Activated T-helper 17 cell treated with anti-CD3 and anti-CD28 coated beads, Interleukin-2, amount 50 U/mL, for 72 hours (primary cell): Measurements from ENCODE around the gene YBEY. TPM values are rescaled to one million over a fixed set of nuclear protein-coding genes. Genes with fewer than 3 reads are reported as not detected.

ENCODE experiments used
- ATAC-seq: fragments of 150-1000 bp; cut with Tn5 transposase; replicated peaks from 2 replicates; pipeline ENCODE4 v1.10.0; 2021; ENCODE audit warnings: mild to moderate bottlenecking, moderate library complexity
- H3K27ac Mint-ChIP-seq: one replicate; pipeline ENCODE4 v1.8.0; 2022; ENCODE audit warnings: mixed read lengths
- H3K27me3 Mint-ChIP-seq: one replicate; pipeline ENCODE4 v1.8.0; 2022; ENCODE audit warnings: mixed read lengths
- H3K36me3 Mint-ChIP-seq: one replicate; pipeline ENCODE4 v1.8.0; 2022; ENCODE audit warnings: low read depth, mild to moderate bottlenecking, mixed read lengths
- H3K4me1 Mint-ChIP-seq: one replicate; pipeline ENCODE4 v1.8.0; 2022; ENCODE audit warnings: mixed read lengths
- H3K4me3 Mint-ChIP-seq: one replicate; pipeline ENCODE4 v1.8.0; 2022; ENCODE audit warnings: mild to moderate bottlenecking, mixed read lengths
- H3K9me3 Mint-ChIP-seq: one replicate; pipeline ENCODE4 v1.8.0; 2022; ENCODE audit warnings: mixed read lengths
- total RNA-seq, 2 donors: library from RNA; stranded (reverse); gene quantifications; one replicate each; pipeline ENCODE4 v1.2.3, GENCODE V29; 2022

YBEY gene
- total RNA-seq, 2 donors from 2014 or later: 7.0 to 14.8 TPM

GRCh38 chr21:46284077-46284644 is 2.0 kb upstream of the YBEY start:
- ATAC-seq: no peak
- Mint-ChIP-seq H3K9me3 (no peaks in the 10 kb centered on the region), H3K27ac (peak overlapping the region; percentile 83), H3K27me3 (no peaks in the 10 kb centered on the region), H3K36me3 (peaks cover 76% of the 10 kb centered on the region), H3K4me3 (peak overlapping the region; percentile 92), H3K4me1 (peaks cover 15% of the 10 kb centered on the region)

- Mint-ChIP-seq H3K9me3 (no peaks in the 10 kb centered on the region), H3K27me3 (no peaks in the 10 kb centered on the region), H3K4me1 (peaks cover 19% of the 10 kb centered on the region), H3K27ac (peak overlapping the region; percentile 97), H3K4me3 (peak overlapping the region; percentile 92), H3K36me3 (peaks cover 70% of the 10 kb centered on the region)
- no peak for ATAC-seq
These were observed 1.4 kb upstream of the YBEY start for GRCh38 chr21:46284733-46285132.

GRCh38 chr21:46285206-46285661 is 908 bp upstream of the YBEY start, which contains the start of gene MCM3AP:
Gene MCM3AP (minus strand): TSS chr21:46285611. CDS start chr21:46285286, 325 bp downstream.
- H3K4me1 Mint-ChIP-seq: peaks cover 23% of the 10 kb centered on the region
- H3K4me3 Mint-ChIP-seq: peak within 1 kb of the TSS; percentile 92
- peaks cover 65% of the 10 kb centered on the region for H3K36me3 Mint-ChIP-seq
- H3K27me3 Mint-ChIP-seq: no peaks in the 10 kb centered on the region
- ATAC-seq: no peak
- peak within 1 kb of the TSS; percentile 97 for H3K27ac Mint-ChIP-seq
- H3K9me3 Mint-ChIP-seq: no peaks in the 10 kb centered on the region

- Mint-ChIP-seq H3K9me3 (no peaks in the 10 kb centered on the region), H3K27me3 (no peaks in the 10 kb centered on the region), H3K36me3 (peaks cover 57% of the 10 kb centered on the region), H3K4me3 (peak overlapping the region; percentile 92), H3K4me1 (peaks cover 23% of the 10 kb centered on the region), H3K27ac (peak overlapping the region; percentile 97)
- ATAC-seq: peak; percentile 32
These were observed 483 bp downstream of the YBEY start for GRCh38 chr21:46286648-46287002.

- Mint-ChIP-seq H3K4me1 (peaks cover 23% of the 10 kb centered on the region), H3K27ac (no peak overlapping the region)
These were observed 1.4 kb downstream of the YBEY start for GRCh38 chr21:46287541-46287940.

GRCh38 chr21:46289655-46290179 is 3.6 kb downstream of the YBEY start:
- Mint-ChIP-seq H3K27ac (no peak overlapping the region), H3K4me1 (peaks cover 17% of the 10 kb centered on the region), H3K27me3 (no peaks in the 10 kb centered on the region), H3K36me3 (peaks cover 33% of the 10 kb centered on the region), H3K4me3 (no peak overlapping the region), H3K9me3 (no peaks in the 10 kb centered on the region)
- no peak for ATAC-seq

More at GRCh38 chr21:46287541-46287940, 1.4 kb downstream of the YBEY start:
- no peaks in the 10 kb centered on the region for H3K27me3 Mint-ChIP-seq
- no peaks in the 10 kb centered on the region for H3K9me3 Mint-ChIP-seq
- peaks cover 53% of the 10 kb centered on the region for H3K36me3 Mint-ChIP-seq
- ATAC-seq: no peak
- H3K4me3 Mint-ChIP-seq: peak overlapping the region; percentile 92

- no peak for ATAC-seq
- Mint-ChIP-seq H3K9me3 (no peaks in the 10 kb centered on the region), H3K4me3 (no peak overlapping the region), H3K27ac (no peak overlapping the region), H3K4me1 (peaks cover 16% of the 10 kb centered on the region), H3K36me3 (peaks cover 20% of the 10 kb centered on the region), H3K27me3 (no peaks in the 10 kb centered on the region)
These were observed 5.4 kb downstream of the YBEY start for GRCh38 chr21:46291561-46291960.

- ATAC-seq: no peak
- Mint-ChIP-seq H3K9me3 (no peaks in the 10 kb centered on the region), H3K4me3 (no peak overlapping the region), H3K4me1 (peaks cover 4% of the 10 kb centered on the region), H3K27ac (peak overlapping the region; percentile 20), H3K27me3 (no peaks in the 10 kb centered on the region), H3K36me3 (peaks cover 14% of the 10 kb centered on the region)
These were observed 8.6 kb downstream of the YBEY start for GRCh38 chr21:46294647-46295176.

- Mint-ChIP-seq H3K27me3 (no peaks in the 10 kb centered on the region), H3K4me3 (no peak overlapping the region), H3K9me3 (no peaks in the 10 kb centered on the region), H3K27ac (peak overlapping the region; percentile 20), H3K36me3 (peaks cover 20% of the 10 kb centered on the region), H3K4me1 (no peaks in the 10 kb centered on the region)
- ATAC-seq: no peak
These were observed 9.1 kb downstream of the YBEY start for GRCh38 chr21:46295177-46295770.

GRCh38 chr21:46295996-46296752 is 10.0 kb downstream of the YBEY start:
- Mint-ChIP-seq H3K9me3 (no peaks in the 10 kb centered on the region), H3K4me1 (no peaks in the 10 kb centered on the region), H3K36me3 (peaks cover 26% of the 10 kb centered on the region), H3K4me3 (peak overlapping the region; percentile 56), H3K27ac (no peak overlapping the region), H3K27me3 (no peaks in the 10 kb centered on the region)
- ATAC-seq: peak; percentile 93

GRCh38 chr21:46297338-46298271 is 11.5 kb downstream of the YBEY start:
- H3K4me3 Mint-ChIP-seq: peak overlapping the region; percentile 56
- no peak overlapping the region for H3K27ac Mint-ChIP-seq
- H3K4me1 Mint-ChIP-seq: no peaks in the 10 kb centered on the region
- no peaks in the 10 kb centered on the region for H3K9me3 Mint-ChIP-seq
- peaks cover 17% of the 10 kb centered on the region for H3K36me3 Mint-ChIP-seq
- no peaks in the 10 kb centered on the region for H3K27me3 Mint-ChIP-seq
- ATAC-seq: no peak

GRCh38 chr21:46299167-46299566 is 13.0 kb downstream of the YBEY start:
- Mint-ChIP-seq H3K4me3 (no peak overlapping the region), H3K36me3 (peaks cover 17% of the 10 kb centered on the region), H3K9me3 (no peaks in the 10 kb centered on the region), H3K4me1 (no peaks in the 10 kb centered on the region), H3K27ac (no peak overlapping the region), H3K27me3 (no peaks in the 10 kb centered on the region)
- ATAC-seq: no peak

GRCh38 chr21:46301759-46302158 is 15.6 kb downstream of the YBEY start:
- H3K27ac Mint-ChIP-seq: no peak overlapping the region
- no peak for ATAC-seq
- H3K27me3 Mint-ChIP-seq: no peaks in the 10 kb centered on the region

GRCh38 chr21:46304437-46304836 is 18.3 kb downstream of the YBEY start:
- H3K27ac Mint-ChIP-seq: no peak overlapping the region
- no peak overlapping the region for H3K4me3 Mint-ChIP-seq
- no peaks in the 10 kb centered on the region for H3K4me1 Mint-ChIP-seq
- no peaks in the 10 kb centered on the region for H3K9me3 Mint-ChIP-seq
- peaks cover 24% of the 10 kb centered on the region for H3K36me3 Mint-ChIP-seq
- no peak for ATAC-seq
- H3K27me3 Mint-ChIP-seq: no peaks in the 10 kb centered on the region

More at GRCh38 chr21:46301759-46302158, 15.6 kb downstream of the YBEY start:
- H3K36me3 Mint-ChIP-seq: peaks cover 25% of the 10 kb centered on the region
- H3K4me1 Mint-ChIP-seq: no peaks in the 10 kb centered on the region
- no peaks in the 10 kb centered on the region for H3K9me3 Mint-ChIP-seq
- H3K4me3 Mint-ChIP-seq: no peak overlapping the region
